GM12874 (cell line): Measurements from ENCODE around the gene GPATCH4.

Experiments used
- TF ChIP-seq, protein P1 (sequence below): IDR thresholded peaks from 2 replicates; pipeline ENCODE4 v1.5.1; 2011; ENCODE audit warnings: low read depth, mild to moderate bottlenecking, control low read depth, low read length, moderate library complexity; ENCODE audit not compliant: insufficient read depth

GPATCH4 gene

DNA sequence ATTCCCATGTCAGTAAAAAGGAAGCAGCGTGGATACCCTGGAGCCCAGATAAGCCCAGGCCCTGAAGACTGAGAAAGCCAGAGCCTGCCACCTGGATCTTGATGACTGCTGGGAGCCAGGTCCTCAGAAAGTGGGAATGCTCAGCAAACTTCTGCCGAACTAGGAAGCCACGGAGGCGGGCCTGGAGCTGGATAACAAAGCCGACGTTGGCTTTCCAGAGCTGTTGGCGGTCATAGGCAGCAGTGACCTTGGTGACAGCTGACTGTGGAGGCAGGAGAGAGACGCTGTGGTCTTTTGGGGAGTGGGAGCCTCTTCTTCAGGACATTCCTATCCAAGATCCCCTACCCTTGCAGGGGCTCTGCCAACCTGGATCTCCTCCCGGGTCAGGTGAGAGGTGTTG, 53.3 kb downstream of the GPATCH4 start:
- TF ChIP-seq, protein P1, sequence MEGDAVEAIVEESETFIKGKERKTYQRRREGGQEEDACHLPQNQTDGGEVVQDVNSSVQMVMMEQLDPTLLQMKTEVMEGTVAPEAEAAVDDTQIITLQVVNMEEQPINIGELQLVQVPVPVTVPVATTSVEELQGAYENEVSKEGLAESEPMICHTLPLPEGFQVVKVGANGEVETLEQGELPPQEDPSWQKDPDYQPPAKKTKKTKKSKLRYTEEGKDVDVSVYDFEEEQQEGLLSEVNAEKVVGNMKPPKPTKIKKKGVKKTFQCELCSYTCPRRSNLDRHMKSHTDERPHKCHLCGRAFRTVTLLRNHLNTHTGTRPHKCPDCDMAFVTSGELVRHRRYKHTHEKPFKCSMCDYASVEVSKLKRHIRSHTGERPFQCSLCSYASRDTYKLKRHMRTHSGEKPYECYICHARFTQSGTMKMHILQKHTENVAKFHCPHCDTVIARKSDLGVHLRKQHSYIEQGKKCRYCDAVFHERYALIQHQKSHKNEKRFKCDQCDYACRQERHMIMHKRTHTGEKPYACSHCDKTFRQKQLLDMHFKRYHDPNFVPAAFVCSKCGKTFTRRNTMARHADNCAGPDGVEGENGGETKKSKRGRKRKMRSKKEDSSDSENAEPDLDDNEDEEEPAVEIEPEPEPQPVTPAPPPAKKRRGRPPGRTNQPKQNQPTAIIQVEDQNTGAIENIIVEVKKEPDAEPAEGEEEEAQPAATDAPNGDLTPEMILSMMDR, result no peak

DNA sequence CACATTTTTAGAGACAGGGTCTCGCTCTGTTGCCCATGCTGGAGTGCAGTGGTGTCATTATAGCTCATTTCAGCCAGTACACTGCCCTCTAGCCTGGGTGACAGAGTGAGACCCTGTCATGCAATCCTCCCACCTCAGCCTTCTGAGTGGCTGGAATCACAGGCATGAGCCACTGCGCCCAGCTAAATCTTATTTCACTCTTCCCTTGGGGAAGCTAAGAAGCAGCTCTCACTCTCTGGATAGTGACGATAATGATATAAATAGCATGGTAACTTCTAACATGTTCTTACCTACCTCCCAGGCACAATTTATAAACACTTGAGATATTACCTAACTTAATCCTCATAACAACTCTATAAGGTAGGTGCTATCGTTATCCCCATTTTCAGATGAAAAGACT, 53.8 kb downstream of the GPATCH4 start:
- TF ChIP-seq, protein P1, result no peak

DNA sequence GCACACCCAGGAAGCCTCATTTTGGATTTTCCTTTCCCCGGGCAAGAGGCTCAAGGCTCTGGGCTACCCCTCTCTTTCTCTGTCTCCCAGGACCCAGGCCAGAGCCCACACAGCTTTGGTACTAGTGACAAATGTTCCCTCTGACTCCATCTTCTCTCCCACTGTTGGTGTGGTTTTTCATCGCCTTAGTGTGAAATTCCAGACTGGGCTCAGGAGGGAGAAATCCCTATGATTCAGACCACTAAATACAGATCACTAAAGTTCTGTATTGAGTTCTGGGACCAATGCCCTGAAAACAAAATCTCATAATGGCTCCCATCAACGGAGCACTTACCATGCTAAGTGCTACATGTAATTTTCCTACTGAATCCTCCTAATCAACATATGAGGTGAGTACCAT, 55.0 kb downstream of the GPATCH4 start:
- TF ChIP-seq, protein P1, result no peak

DNA sequence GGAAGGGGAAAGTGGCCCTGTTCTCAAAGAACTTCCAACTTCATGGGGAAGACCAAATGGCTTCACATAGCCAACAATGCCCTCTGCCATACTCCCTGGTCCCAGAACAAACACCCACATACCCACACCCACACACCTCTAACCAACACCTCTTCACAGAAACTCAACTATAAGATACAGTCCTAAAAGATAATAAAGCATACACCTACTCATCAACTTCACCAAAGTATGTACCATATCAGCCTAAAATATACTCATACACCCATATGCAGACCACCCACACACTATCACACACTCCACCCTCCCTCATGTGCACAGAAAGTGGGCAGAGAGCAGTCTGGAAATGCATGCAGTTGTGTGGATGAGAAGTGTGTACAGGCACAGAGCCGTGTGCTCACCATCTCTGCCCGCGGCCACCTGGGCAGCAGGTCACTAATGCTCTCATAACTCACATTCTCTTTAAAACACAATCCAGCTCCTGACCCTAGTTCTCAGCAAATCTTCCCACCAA, 56.6 kb downstream of the GPATCH4 start:
- TF ChIP-seq, protein P1, result no peak
